SK-N-SH treated with all-trans-retinoic acid at 6 μM for 48 hours (cell line): Measurements from ENCODE around the gene ADK.
A peak's percentile ranks its signal among the peaks of the same experiment; 100 is the strongest.

Experiments
- ATAC-seq: fragments of 200-7000 bp; cut with Tn5 transposase; 3 replicates; pipeline ENCODE4 v1.9.1; 2020; ENCODE audit warnings: mild to moderate bottlenecking, moderate library complexity
- ARNTL ChIP-seq: fragments of 450-650 bp; formaldehyde crosslinking; IDR thresholded peaks from 2 replicates; pipeline ENCODE4 v1.5.0; 2020; ENCODE audit warnings: low read depth, mild to moderate bottlenecking, moderate library complexity, borderline replicate concordance
- BACH2 ChIP-seq: fragments of 250-450 bp; sonication (Bioruptor Pico); IDR thresholded peaks from 2 replicates; pipeline ENCODE4 v1.9.0; 2021; ENCODE audit warnings: mild to moderate bottlenecking, borderline replicate concordance
- CREB5 ChIP-seq: fragments of 250-450 bp; sonication (Bioruptor Pico); IDR thresholded peaks from 2 replicates; pipeline ENCODE4 v1.5.1; 2020; ENCODE audit warnings: low read depth, mild to moderate bottlenecking, moderate library complexity
- CSDC2 ChIP-seq: fragments of 250-450 bp; sonication (Bioruptor Pico); IDR thresholded peaks from 2 replicates; pipeline ENCODE4 v1.5.0; 2020; ENCODE audit warnings: mild to moderate bottlenecking, moderate library complexity
- CSRNP3 ChIP-seq: fragments of 250-450 bp; sonication (Bioruptor Pico); IDR thresholded peaks from 2 replicates; pipeline ENCODE4 v1.5.1; 2021; ENCODE audit warnings: mild to moderate bottlenecking, moderate library complexity
- ESRRG ChIP-seq: fragments of 250-450 bp; sonication (Bioruptor Pico); IDR thresholded peaks from 2 replicates; pipeline ENCODE4 v1.6.1; 2021; ENCODE audit warnings: mild to moderate bottlenecking
- OSR1 ChIP-seq: fragments of 250-450 bp; sonication (Bioruptor Pico); IDR thresholded peaks from 2 replicates; pipeline ENCODE4 v1.8.0; 2022; ENCODE audit warnings: moderate library complexity, mild to moderate bottlenecking, inconsistent platforms
- PATZ1 ChIP-seq: fragments of 250-450 bp; sonication (Bioruptor Pico); IDR thresholded peaks from 2 replicates; pipeline ENCODE4 v1.8.0; 2020; ENCODE audit warnings: mild to moderate bottlenecking, moderate library complexity, borderline replicate concordance
- POU6F1 ChIP-seq: fragments of 250-450 bp; sonication (Bioruptor Pico); IDR thresholded peaks from 2 replicates; pipeline ENCODE4 v1.8.0; 2021; ENCODE audit warnings: low read depth, mild to moderate bottlenecking, moderate library complexity, borderline replicate concordance
- PPARA ChIP-seq: fragments of 250-450 bp; sonication (Bioruptor Pico); IDR thresholded peaks from 2 replicates; pipeline ENCODE4 v1.5.0; 2020; ENCODE audit warnings: mild to moderate bottlenecking, borderline replicate concordance
- SNAI2 ChIP-seq: fragments of 250-450 bp; sonication (Bioruptor Pico); IDR thresholded peaks from 2 replicates; pipeline ENCODE4 v1.5.0; 2020; ENCODE audit warnings: mild to moderate bottlenecking, moderate library complexity
- TCF4 ChIP-seq: fragments of 250-450 bp; sonication (Bioruptor Pico); IDR thresholded peaks from 2 replicates; pipeline ENCODE4 v1.8.0; 2021; ENCODE audit warnings: mild to moderate bottlenecking, moderate library complexity, borderline replicate concordance
- TOX ChIP-seq: fragments of 250-450 bp; sonication (Bioruptor Pico); IDR thresholded peaks from 2 replicates; pipeline ENCODE4 v1.8.0; 2021; ENCODE audit warnings: mild to moderate bottlenecking, moderate library complexity, borderline replicate concordance
- TSHZ2 ChIP-seq: fragments of 250-450 bp; sonication (Bioruptor Pico); IDR thresholded peaks from 2 replicates; pipeline ENCODE4 v1.5.0; 2020; ENCODE audit warnings: mild to moderate bottlenecking, moderate library complexity
- ZC3H10 ChIP-seq: fragments of 250-450 bp; sonication (Bioruptor Pico); IDR thresholded peaks from 2 replicates; pipeline ENCODE4 v1.5.1; 2021; ENCODE audit warnings: mild to moderate bottlenecking, moderate library complexity
- ZFP3 ChIP-seq: fragments of 250-450 bp; sonication (Bioruptor Pico); IDR thresholded peaks from 2 replicates; pipeline ENCODE4 v1.5.0; 2020; ENCODE audit warnings: mild to moderate bottlenecking, moderate library complexity
- ZFP30 ChIP-seq: fragments of 450-650 bp; formaldehyde crosslinking; IDR thresholded peaks from 2 replicates; pipeline ENCODE4 v1.5.0; 2022; ENCODE audit warnings: mild to moderate bottlenecking, moderate library complexity
- ZNF565 ChIP-seq: fragments of 450-650 bp; formaldehyde crosslinking; conservative IDR thresholded peaks from 2 replicates; pipeline ENCODE4 v1.5.0; 2020; ENCODE audit warnings: low read depth, mild to moderate bottlenecking, moderate library complexity
- ZNF70 ChIP-seq: fragments of 450-650 bp; formaldehyde crosslinking; IDR thresholded peaks from 2 replicates; pipeline ENCODE4 v1.5.0; 2020; ENCODE audit warnings: mild to moderate bottlenecking, moderate library complexity
- ZNF8 ChIP-seq: fragments of 450-650 bp; formaldehyde crosslinking; IDR thresholded peaks from 2 replicates; pipeline ENCODE4 v1.5.0; 2020; ENCODE audit warnings: mild to moderate bottlenecking, moderate library complexity

The ADK gene

GRCh38 chr10:74628136-74628535, 477.1 kb downstream of the ADK start:
- ATAC-seq = peak; percentile 33; the same call in 1 of the 3 replicates
- TF ChIP-seq ZNF565 (CRISPR knock-in tag) = no peak
- no peak for TF ChIP-seq BACH2
- no peak for TF ChIP-seq TOX (CRISPR knock-in tag)
- no peak for TF ChIP-seq CREB5 (CRISPR knock-in tag)
- TF ChIP-seq TSHZ2 (CRISPR knock-in tag) = no peak
- TF ChIP-seq PPARA (CRISPR knock-in tag) = no peak
- no peak for TF ChIP-seq TCF4 (CRISPR knock-in tag)
- TF ChIP-seq PATZ1 = no peak

- TF ChIP-seq CSRNP3 (CRISPR knock-in tag) (no peak), CSDC2 (no peak), ARNTL (CRISPR knock-in tag) (no peak), ZC3H10 (CRISPR knock-in tag) (no peak), ZNF8 (no peak), ESRRG (no peak), TOX (CRISPR knock-in tag) (no peak), POU6F1 (CRISPR knock-in tag) (no peak), OSR1 (no peak)
Observed at GRCh38 chr10:74634995-74635536, 484.0 kb downstream of the ADK start.

GRCh38 chr10:74635655-74636054, 484.6 kb downstream of the ADK start:
- ATAC-seq = no peak
- TF ChIP-seq SNAI2 (CRISPR knock-in tag) (no peak), ZFP30 (CRISPR knock-in tag) (no peak), TOX (CRISPR knock-in tag) (no peak), ZNF8 (no peak), PPARA (CRISPR knock-in tag) (no peak), ZNF70 (CRISPR knock-in tag) (no peak), TSHZ2 (CRISPR knock-in tag) (no peak), CSRNP3 (CRISPR knock-in tag) (no peak), TCF4 (CRISPR knock-in tag) (no peak), BACH2 (no peak), ARNTL (CRISPR knock-in tag) (no peak), ESRRG (no peak), ZFP3 (no peak), ZC3H10 (CRISPR knock-in tag) (no peak), PATZ1 (no peak)

More at GRCh38 chr10:74634995-74635536, 484.0 kb downstream of the ADK start:
- no peak for ATAC-seq
